ENCODE results near the gene CTNND2.

CTNND2 gene

GRCh38 chr5:11528720-11529119, 375.5 kb downstream of the CTNND2 start:
- Histone ChIP-seq H2AFZ (ENCODE audit: low read length, unreplicated experiment) (no peak overlapping the region), H3K4me3 (ENCODE audit: low read depth, low read length) (no peak overlapping the region), H3K27ac (ENCODE audit: low read depth, low read length) (no peak overlapping the region), H3K4me1 (ENCODE audit: control insufficient read depth, insufficient read depth, low read length, unreplicated experiment) (no peaks in the 10 kb centered on the region), H3K79me2 (ENCODE audit: control insufficient read depth, insufficient read depth, low read length, unreplicated experiment) (no peaks in the 10 kb centered on the region), H3K27me3 (ENCODE audit: insufficient read depth, low read length) (no peaks in the 10 kb centered on the region), H3K36me3 (ENCODE audit: insufficient read depth, low read length) (no peaks in the 10 kb centered on the region)

- no peaks in the 10 kb centered on the region for H3K27me3 ChIP-seq (ENCODE audit: insufficient read depth, low read length)
- H2AFZ ChIP-seq (ENCODE audit: low read length, unreplicated experiment) = no peak overlapping the region
- no peak overlapping the region for H3K4me3 ChIP-seq (ENCODE audit: low read depth, low read length)
- no peaks in the 10 kb centered on the region for H3K79me2 ChIP-seq (ENCODE audit: control insufficient read depth, insufficient read depth, low read length, unreplicated experiment)
- H3K36me3 ChIP-seq (ENCODE audit: insufficient read depth, low read length) = no peaks in the 10 kb centered on the region
- H3K27ac ChIP-seq (ENCODE audit: low read depth, low read length) = no peak overlapping the region
- no peaks in the 10 kb centered on the region for H3K4me1 ChIP-seq (ENCODE audit: control insufficient read depth, insufficient read depth, low read length, unreplicated experiment)
Measured at GRCh38 chr5:11527652-11528349, 376.4 kb downstream of the CTNND2 start.

DNA sequence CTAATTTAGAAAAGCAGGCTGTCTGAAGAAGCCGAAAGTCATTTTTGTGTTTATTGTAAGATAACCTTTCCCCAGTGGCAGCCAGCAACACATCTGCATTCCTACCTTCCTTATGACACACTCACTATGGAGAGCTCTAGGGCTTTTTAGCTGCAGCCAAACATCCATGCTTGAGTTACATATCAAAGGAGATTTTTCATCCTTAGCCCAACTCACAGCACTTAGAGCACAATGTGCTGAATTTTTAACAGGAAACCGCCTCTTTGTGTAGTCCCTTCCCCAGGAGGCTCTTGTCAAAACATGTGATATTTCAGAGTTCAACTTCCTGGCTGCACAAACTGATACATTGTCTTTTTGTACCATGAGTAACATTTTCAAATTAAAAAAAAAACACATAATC, 379.2 kb downstream of the CTNND2 start:
- no peak overlapping the region for H2AFZ ChIP-seq (ENCODE audit: low read length, unreplicated experiment)
- H3K27me3 ChIP-seq (ENCODE audit: insufficient read depth, low read length) = no peaks in the 10 kb centered on the region
- no peak overlapping the region for H3K4me3 ChIP-seq (ENCODE audit: low read depth, low read length)
- H3K27ac ChIP-seq (ENCODE audit: low read depth, low read length) = no peak overlapping the region
- H3K36me3 ChIP-seq (ENCODE audit: insufficient read depth, low read length) = no peaks in the 10 kb centered on the region
- H3K4me1 ChIP-seq (ENCODE audit: control insufficient read depth, insufficient read depth, low read length, unreplicated experiment) = no peaks in the 10 kb centered on the region
- no peaks in the 10 kb centered on the region for H3K79me2 ChIP-seq (ENCODE audit: control insufficient read depth, insufficient read depth, low read length, unreplicated experiment)

DNA sequence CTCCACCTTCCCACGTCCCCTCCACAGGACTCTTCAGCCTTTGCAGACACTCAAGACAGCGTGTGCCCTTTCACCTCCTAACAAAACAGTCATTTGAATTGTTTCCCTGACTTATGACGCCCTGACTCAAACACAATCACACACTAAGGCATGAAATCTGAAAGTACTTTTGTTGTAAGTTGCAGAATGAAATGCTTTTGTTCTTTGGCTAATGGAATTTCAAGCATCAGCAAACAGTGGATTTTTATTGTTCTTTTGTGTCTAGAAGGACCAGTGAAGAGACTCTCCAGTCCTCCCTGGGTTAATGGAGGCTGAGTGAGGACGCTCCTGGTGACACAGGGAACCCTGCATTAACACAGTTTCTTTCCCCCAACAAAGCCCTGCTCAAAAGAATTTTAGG, 380.1 kb downstream of the CTNND2 start:
- Histone ChIP-seq H3K27me3 (ENCODE audit: insufficient read depth, low read length) (no peaks in the 10 kb centered on the region), H3K4me1 (ENCODE audit: control insufficient read depth, insufficient read depth, low read length, unreplicated experiment) (no peaks in the 10 kb centered on the region), H3K36me3 (ENCODE audit: insufficient read depth, low read length) (no peaks in the 10 kb centered on the region), H2AFZ (ENCODE audit: low read length, unreplicated experiment) (no peak overlapping the region), H3K27ac (ENCODE audit: low read depth, low read length) (no peak overlapping the region), H3K4me3 (ENCODE audit: low read depth, low read length) (no peak overlapping the region), H3K79me2 (ENCODE audit: control insufficient read depth, insufficient read depth, low read length, unreplicated experiment) (no peaks in the 10 kb centered on the region)

DNA sequence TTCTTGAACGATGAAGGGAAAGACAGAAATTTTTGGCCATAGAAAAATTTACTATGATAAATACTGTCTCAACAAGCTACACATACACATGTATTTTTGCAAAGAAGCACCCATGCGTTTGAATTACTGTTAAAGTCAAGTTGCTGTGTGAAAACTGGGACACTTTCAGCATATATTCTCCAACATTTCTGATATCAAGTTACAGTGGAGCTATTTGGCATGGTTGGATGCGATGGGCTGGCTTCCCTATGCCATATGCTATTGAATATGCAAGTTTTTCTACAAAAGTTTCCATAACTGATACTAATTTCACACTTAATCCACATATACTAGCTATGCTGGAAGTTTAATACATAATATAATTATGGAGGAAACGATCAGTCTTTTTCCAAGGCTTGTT, 381.4 kb downstream of the CTNND2 start:
- no peaks in the 10 kb centered on the region for H3K27me3 ChIP-seq (ENCODE audit: insufficient read depth, low read length)
- no peaks in the 10 kb centered on the region for H3K79me2 ChIP-seq (ENCODE audit: control insufficient read depth, insufficient read depth, low read length, unreplicated experiment)
- H2AFZ ChIP-seq (ENCODE audit: low read length, unreplicated experiment) = no peak overlapping the region
- H3K27ac ChIP-seq (ENCODE audit: low read depth, low read length) = no peak overlapping the region
- H3K4me1 ChIP-seq (ENCODE audit: control insufficient read depth, insufficient read depth, low read length, unreplicated experiment) = no peaks in the 10 kb centered on the region
- no peak overlapping the region for H3K4me3 ChIP-seq (ENCODE audit: low read depth, low read length)
- H3K36me3 ChIP-seq (ENCODE audit: insufficient read depth, low read length) = no peaks in the 10 kb centered on the region

DNA sequence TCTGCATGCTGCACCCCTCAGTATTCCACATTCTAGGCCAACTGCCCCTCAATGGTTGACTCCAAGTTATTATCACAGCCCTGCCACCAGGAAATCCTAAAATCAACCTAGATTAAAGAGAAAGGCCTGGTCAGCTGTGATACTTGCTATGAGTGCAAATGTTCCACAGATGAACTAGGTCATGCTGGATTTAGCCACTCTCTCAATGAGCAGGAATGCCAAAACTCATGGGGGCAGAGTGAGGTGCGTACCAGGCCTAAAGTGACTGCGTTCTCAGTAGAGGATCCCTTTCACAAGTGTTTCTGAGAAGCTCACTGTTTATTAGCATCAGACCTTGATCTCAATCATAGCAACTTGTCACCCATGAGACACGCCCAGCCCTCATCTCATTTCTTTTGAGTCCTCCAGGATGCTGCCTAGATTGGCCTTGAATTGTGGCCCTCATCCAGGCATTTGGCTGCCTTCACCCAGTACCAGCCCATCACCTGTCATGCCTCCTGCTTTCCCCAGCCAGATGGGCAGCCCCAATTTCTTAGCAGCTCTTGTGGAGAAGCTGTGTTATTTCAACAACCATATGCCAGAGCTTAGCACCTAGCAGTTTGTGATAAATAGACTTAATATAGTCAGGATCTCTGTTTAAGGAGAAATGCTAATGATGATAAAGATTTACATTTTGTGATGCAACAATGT, 383.9 kb downstream of the CTNND2 start:
- Histone ChIP-seq H2AFZ (ENCODE audit: low read length, unreplicated experiment) (no peak overlapping the region), H3K79me2 (ENCODE audit: control insufficient read depth, insufficient read depth, low read length, unreplicated experiment) (no peaks in the 10 kb centered on the region), H3K27me3 (ENCODE audit: insufficient read depth, low read length) (no peaks in the 10 kb centered on the region), H3K4me1 (ENCODE audit: control insufficient read depth, insufficient read depth, low read length, unreplicated experiment) (no peaks in the 10 kb centered on the region), H3K36me3 (ENCODE audit: insufficient read depth, low read length) (no peaks in the 10 kb centered on the region), H3K4me3 (ENCODE audit: low read depth, low read length) (no peak overlapping the region), H3K27ac (ENCODE audit: low read depth, low read length) (no peak overlapping the region)

- H3K4me1 ChIP-seq (ENCODE audit: control insufficient read depth, insufficient read depth, low read length, unreplicated experiment) = no peaks in the 10 kb centered on the region
- no peak overlapping the region for H3K4me3 ChIP-seq (ENCODE audit: low read depth, low read length)
- no peaks in the 10 kb centered on the region for H3K36me3 ChIP-seq (ENCODE audit: insufficient read depth, low read length)
- no peak overlapping the region for H3K27ac ChIP-seq (ENCODE audit: low read depth, low read length)
- no peaks in the 10 kb centered on the region for H3K27me3 ChIP-seq (ENCODE audit: insufficient read depth, low read length)
- H3K79me2 ChIP-seq (ENCODE audit: control insufficient read depth, insufficient read depth, low read length, unreplicated experiment) = no peaks in the 10 kb centered on the region
- no peak overlapping the region for H2AFZ ChIP-seq (ENCODE audit: low read length, unreplicated experiment)
Measured at GRCh38 chr5:11519236-11519635, 385.0 kb downstream of the CTNND2 start.

DNA sequence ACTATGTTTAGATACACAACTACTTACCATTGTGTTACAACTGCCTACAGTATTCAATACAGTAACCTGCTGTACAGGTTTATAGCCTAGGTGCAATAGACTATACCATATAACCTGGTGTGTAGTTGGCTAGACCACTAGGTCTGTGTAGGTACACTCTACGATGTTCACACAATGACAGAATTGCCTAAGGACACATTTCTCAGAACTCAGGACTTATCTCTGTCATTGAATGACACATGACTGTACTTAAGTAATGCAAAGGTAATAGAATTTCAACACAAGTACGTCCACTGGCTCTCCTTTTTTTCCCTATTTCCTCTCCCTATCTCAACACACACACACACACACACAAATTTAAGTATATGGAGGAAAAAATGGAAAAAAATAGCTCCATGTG, 385.6 kb downstream of the CTNND2 start:
- Histone ChIP-seq H3K36me3 (ENCODE audit: insufficient read depth, low read length) (no peaks in the 10 kb centered on the region), H3K27ac (ENCODE audit: low read depth, low read length) (no peak overlapping the region), H3K4me3 (ENCODE audit: low read depth, low read length) (no peak overlapping the region), H3K27me3 (ENCODE audit: insufficient read depth, low read length) (no peaks in the 10 kb centered on the region), H2AFZ (ENCODE audit: low read length, unreplicated experiment) (no peak overlapping the region), H3K4me1 (ENCODE audit: control insufficient read depth, insufficient read depth, low read length, unreplicated experiment) (no peaks in the 10 kb centered on the region), H3K79me2 (ENCODE audit: control insufficient read depth, insufficient read depth, low read length, unreplicated experiment) (no peaks in the 10 kb centered on the region)

DNA sequence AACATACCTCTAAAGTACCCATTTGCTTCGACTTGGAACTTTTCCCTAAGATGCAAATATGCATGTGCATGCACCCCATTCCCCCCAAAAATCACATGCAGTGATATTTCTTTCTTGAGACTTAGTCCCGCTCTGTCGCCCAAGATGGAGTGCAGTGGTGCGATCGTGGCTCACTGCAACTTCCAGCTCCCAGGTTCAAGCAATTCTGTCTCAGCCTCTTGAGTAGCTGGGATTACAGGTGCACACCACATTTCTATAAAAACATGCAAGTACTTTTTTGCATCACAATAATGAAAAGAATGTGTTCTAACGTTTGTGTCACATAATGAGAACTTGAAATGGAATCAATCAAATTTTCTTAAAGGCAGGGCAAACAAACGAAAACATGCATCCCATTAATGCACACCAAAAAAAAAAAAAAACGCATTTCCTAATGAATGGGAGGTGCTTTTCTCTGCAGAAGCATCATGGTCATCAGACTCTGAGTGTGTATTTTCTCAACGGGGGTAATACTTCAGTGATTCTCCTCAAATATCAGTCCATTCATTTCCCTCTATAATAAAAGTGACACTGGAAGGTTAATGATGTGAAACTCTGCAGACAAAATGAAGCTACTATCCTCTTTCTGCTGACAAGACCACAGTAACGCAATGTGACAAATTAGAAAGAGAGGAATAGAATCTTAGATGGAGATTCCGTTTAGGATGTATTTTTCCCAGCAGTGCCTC, 389.4 kb downstream of the CTNND2 start:
- Histone ChIP-seq H3K27me3 (ENCODE audit: insufficient read depth, low read length) (no peaks in the 10 kb centered on the region), H3K27ac (ENCODE audit: low read depth, low read length) (no peak overlapping the region), H2AFZ (ENCODE audit: low read length, unreplicated experiment) (no peak overlapping the region), H3K36me3 (ENCODE audit: insufficient read depth, low read length) (no peaks in the 10 kb centered on the region), H3K4me1 (ENCODE audit: control insufficient read depth, insufficient read depth, low read length, unreplicated experiment) (no peaks in the 10 kb centered on the region), H3K79me2 (ENCODE audit: control insufficient read depth, insufficient read depth, low read length, unreplicated experiment) (no peaks in the 10 kb centered on the region), H3K4me3 (ENCODE audit: low read depth, low read length) (no peak overlapping the region)

DNA sequence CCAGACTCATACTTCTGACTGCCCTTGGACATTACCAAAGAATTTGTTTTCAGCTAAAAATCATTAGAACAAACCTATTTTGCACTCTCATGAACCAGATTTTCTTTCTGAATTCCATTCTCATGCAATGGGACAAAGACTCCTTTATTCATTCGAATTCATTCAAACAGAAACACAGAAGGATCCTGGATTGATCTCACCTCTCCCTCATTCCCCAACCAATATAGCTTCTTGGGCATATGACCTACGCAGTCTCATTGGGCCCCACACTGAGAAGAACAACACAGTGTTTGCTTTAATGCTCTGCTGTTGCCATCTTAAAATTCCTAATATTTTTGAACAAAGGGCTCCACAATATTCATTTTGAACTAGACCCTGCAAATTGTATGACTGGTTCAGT, 392.4 kb downstream of the CTNND2 start:
- Histone ChIP-seq H3K27ac (ENCODE audit: low read depth, low read length) (no peak overlapping the region), H2AFZ (ENCODE audit: low read length, unreplicated experiment) (no peak overlapping the region), H3K79me2 (ENCODE audit: control insufficient read depth, insufficient read depth, low read length, unreplicated experiment) (no peaks in the 10 kb centered on the region), H3K27me3 (ENCODE audit: insufficient read depth, low read length) (no peaks in the 10 kb centered on the region), H3K4me1 (ENCODE audit: control insufficient read depth, insufficient read depth, low read length, unreplicated experiment) (no peaks in the 10 kb centered on the region), H3K4me3 (ENCODE audit: low read depth, low read length) (no peak overlapping the region), H3K36me3 (ENCODE audit: insufficient read depth, low read length) (no peaks in the 10 kb centered on the region)

GRCh38 chr5:11510889-11511288, 393.4 kb downstream of the CTNND2 start:
- H3K4me1 ChIP-seq (ENCODE audit: control insufficient read depth, insufficient read depth, low read length, unreplicated experiment) = no peaks in the 10 kb centered on the region
- no peak overlapping the region for H3K4me3 ChIP-seq (ENCODE audit: low read depth, low read length)
- H3K36me3 ChIP-seq (ENCODE audit: insufficient read depth, low read length) = no peaks in the 10 kb centered on the region
- H3K27ac ChIP-seq (ENCODE audit: low read depth, low read length) = no peak overlapping the region
- H3K27me3 ChIP-seq (ENCODE audit: insufficient read depth, low read length) = no peaks in the 10 kb centered on the region
- H3K79me2 ChIP-seq (ENCODE audit: control insufficient read depth, insufficient read depth, low read length, unreplicated experiment) = no peaks in the 10 kb centered on the region
- no peak overlapping the region for H2AFZ ChIP-seq (ENCODE audit: low read length, unreplicated experiment)
